Mucosa of descending colon (tissue), 3 donors: ENCODE results near the gene LBX1. TPM values are rescaled to one million over a fixed set of nuclear protein-coding genes. Genes with fewer than 3 reads are reported as not detected.

Experiments used
- ATAC-seq: fragments of 200-7000 bp; cut with Tn5 transposase; one replicate; pipeline ENCODE4 v1.9.1; 2020; ENCODE audit warnings: mild to moderate bottlenecking, moderate library complexity
- DNase-seq, 3 donors: peaks; one replicate each; pipeline ENCODE4 v3.0.0-alpha.2; 2020
- H3K36me3 ChIP-seq: fragments of 200-600 bp; one replicate; pipeline ENCODE4 v1.8.0; 2021; ENCODE audit warnings: low read depth, mild to moderate bottlenecking
- H3K4me1 ChIP-seq: fragments of 200-600 bp; one replicate; pipeline ENCODE4 v1.8.0; 2021; ENCODE audit warnings: low read depth, mild to moderate bottlenecking
- H3K4me3 ChIP-seq: fragments of 200-600 bp; one replicate; pipeline ENCODE4 v1.8.0; 2021; ENCODE audit warnings: mild to moderate bottlenecking
- H3K9me3 ChIP-seq: fragments of 200-600 bp; one replicate; pipeline ENCODE4 v1.8.0; 2021; ENCODE audit warnings: mild to moderate bottlenecking
- CTCF ChIP-seq: fragments of 200-600 bp; IDR thresholded peaks from one replicate; pipeline ENCODE4 v1.8.0; 2022; ENCODE audit warnings: antibody characterized with exemption, mild to moderate bottlenecking
- intact Hi-C, 2 donors: fragments of 100-400 bp; cut with DNase I in 1 of 2; cut with micrococcal nuclease in 1 of 2; formaldehyde crosslinking; loops; one replicate each; pipeline versions ENCODE4 v1.11.0 to v1.11.1; 2022; cut with DNase I, micrococcal nuclease
- total RNA-seq, 3 donors: library from RNA; stranded (reverse); fragmentation: NEBNext Ultra II Directional in 2 of 3; extraction: Animal tissue kit (Norgen Biotek cat#: 25700) in 2 of 3; gene quantifications; one replicate each; pipeline versions ENCODE4 v1.2.1 to v1.2.4, GENCODE V29; 2021 to 2023
- donor health status: DM: no; HTN: no; CAD: no; lungs with moderate emphysema.
- donor health status: DM: no; HTN: no; CAD: no.
- donor health status: DM: no; HTN: yes; CAD: no.

LBX1 gene
- total RNA-seq, 3 donors from 2014 or later = not detected

GRCh38 chr10:101195921-101196320, 33.3 kb downstream of the LBX1 start:
- Histone ChIP-seq H3K4me3 (no peak overlapping the region), H3K36me3 (no peaks in the 10 kb centered on the region), H3K4me1 (no peaks in the 10 kb centered on the region), H3K9me3 (no peaks in the 10 kb centered on the region)
- TF ChIP-seq CTCF = no peak
- DNase-seq (no peak), ATAC-seq (no peak)
- intact Hi-C loops = no loop called here

DNA sequence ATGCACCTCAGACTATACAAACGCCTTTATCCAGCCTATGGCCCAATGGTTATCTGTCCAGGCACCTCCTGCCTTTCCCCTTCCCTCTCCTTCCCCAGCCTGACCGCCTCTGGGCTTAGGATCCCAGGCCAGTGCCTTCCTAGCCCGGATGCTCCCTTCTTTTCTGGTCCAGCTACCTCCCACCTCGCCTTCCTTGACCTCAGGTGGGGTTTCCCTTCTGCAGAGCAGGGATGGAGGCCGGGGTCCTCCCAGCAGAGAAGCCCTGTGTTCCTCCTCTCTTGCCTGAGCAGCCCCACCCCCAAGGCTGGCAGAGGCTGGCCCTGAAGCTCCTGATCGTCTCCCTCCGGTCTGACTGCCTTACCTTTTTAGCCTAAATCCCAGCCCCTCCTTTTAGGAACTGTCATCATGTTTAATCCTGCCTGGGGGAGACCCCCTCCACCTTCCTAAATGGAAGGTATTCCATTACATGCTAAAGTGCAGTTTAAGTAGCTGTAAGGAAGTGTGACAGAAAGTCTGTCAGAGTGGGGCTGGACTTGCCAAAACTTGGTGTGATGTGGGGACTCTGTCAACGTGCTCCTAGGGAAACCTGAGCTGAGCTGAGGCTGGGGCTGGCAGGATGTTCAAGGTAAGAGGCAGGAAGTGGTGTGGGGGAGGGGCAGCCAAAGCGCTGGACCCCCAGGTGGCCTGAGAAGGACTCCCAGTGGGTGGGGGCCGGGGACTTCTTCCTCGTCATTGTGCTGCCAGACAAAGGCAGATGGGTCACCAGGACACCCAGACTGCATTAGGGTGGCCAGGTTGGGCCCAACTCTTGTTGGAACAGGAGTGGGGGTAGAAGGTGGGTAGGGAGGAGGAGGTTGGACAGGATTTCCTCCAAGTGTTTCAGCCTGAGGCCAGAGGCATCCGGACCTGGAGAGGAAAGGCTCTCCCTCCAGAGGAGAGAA, 39.5 kb downstream of the LBX1 start:
- Histone ChIP-seq H3K4me1 (no peaks in the 10 kb centered on the region), H3K36me3 (no peaks in the 10 kb centered on the region), H3K4me3 (no peak overlapping the region), H3K9me3 (no peaks in the 10 kb centered on the region)
- ATAC-seq (no peak), DNase-seq (no peak)
- no peak for TF ChIP-seq CTCF
- intact Hi-C loops = no loop called here

- Histone ChIP-seq H3K4me1 (no peaks in the 10 kb centered on the region), H3K36me3 (no peaks in the 10 kb centered on the region), H3K4me3 (no peak overlapping the region), H3K9me3 (no peaks in the 10 kb centered on the region)
- ATAC-seq (no peak), DNase-seq (no peak)
- intact Hi-C loops = no loop called here
- TF ChIP-seq CTCF = no peak
Observed at GRCh38 chr10:101188942-101189341, 40.3 kb downstream of the LBX1 start.

DNA sequence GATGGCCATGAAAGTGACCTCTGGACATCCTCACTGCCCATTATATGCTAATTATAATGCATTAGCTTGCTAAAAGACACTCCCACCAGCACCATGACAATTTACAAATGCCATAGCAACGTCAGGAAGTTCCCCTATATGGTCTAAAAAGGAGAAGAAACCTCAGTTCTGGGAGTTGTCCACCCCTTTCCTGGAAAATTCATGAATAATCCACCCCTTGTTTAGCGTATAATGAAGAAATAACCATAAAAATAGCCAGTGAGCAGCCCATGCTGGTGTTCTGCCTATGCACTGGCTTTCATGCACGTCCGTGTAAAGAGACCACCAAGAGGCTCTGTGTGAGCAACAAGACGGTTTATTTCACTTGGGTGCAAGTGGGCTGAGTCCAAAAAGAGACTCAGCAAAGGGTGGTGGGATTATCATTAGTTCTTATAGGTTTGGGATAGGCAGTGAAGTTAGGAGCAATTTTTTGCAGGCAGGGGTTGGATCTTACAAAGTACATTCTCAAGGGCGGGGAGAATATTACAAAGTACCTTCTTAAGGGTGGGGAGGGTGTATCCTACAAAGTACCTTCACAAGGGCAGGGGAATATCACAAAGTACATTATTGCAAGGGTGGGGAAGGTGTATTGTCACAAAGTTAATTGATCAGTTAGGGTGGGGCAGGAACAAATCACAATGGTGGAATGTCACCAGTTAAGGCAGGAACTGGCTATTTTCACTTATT, 45.6 kb downstream of the LBX1 start:
- intact Hi-C loops = no loop called here
- Histone ChIP-seq H3K4me3 (no peak overlapping the region), H3K36me3 (no peaks in the 10 kb centered on the region), H3K9me3 (no peaks in the 10 kb centered on the region), H3K4me1 (no peaks in the 10 kb centered on the region)
- DNase-seq = no peak
- ATAC-seq = no peak
- TF ChIP-seq CTCF = no peak

DNA sequence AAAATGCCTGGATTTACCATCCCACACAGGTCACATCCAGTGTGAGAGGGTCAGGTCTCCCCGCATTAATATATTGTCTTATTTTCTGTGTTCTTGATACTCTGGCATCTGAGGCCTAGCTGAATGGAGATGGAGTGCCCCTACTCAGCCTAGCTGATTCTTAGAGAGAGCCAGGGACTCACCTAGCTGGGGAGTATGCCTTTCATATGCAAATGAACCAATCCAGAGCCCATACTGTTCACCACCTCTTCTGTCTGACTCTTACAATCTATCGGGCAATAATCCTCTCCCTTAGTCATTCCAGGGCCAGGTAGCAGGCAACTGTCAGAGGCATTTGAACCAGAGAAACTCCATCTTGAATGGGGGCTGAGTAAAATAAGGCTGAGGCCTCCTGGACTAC, 46.3 kb downstream of the LBX1 start:
- Histone ChIP-seq H3K4me1 (no peaks in the 10 kb centered on the region), H3K36me3 (no peaks in the 10 kb centered on the region), H3K4me3 (no peak overlapping the region), H3K9me3 (no peaks in the 10 kb centered on the region)
- ATAC-seq (no peak), DNase-seq (no peak)
- intact Hi-C loops = no loop called here
- no peak for TF ChIP-seq CTCF

Other genes starting within 250 kb of the LBX1 start
- gene MRPL43, start 242.0 kb downstream of the LBX1 start, total RNA-seq = 10 to 100 TPM; 61.3 to 82.3 (median 71.4) TPM
- 1 to 10 TPM; 6.0 to 7.8 (median 7.0) TPM for gene TWNK, start 241.9 kb downstream of the LBX1 start, total RNA-seq
- gene LZTS2, start 229.7 kb downstream of the LBX1 start, total RNA-seq = 10 to 100 TPM; 26.0 to 82.1 (median 31.5) TPM
- under 1 TPM in 2 of 3 donors, not detected in 1; 0.28 to 0.43 TPM for gene PDZD7, start 198.3 kb downstream of the LBX1 start, total RNA-seq
- 10 to 100 TPM in 2 of 3 donors, 1 to 10 TPM in 1; 8.7 to 28.7 (median 28.0) TPM for gene SFXN3, start 198.2 kb downstream of the LBX1 start, total RNA-seq
- gene KAZALD1, start 167.5 kb downstream of the LBX1 start, total RNA-seq = 10 to 100 TPM in 2 of 3 donors, 1 to 10 TPM in 1; 8.5 to 20.0 (median 16.7) TPM
- gene TLX1, start 98.2 kb downstream of the LBX1 start, total RNA-seq = 1 to 10 TPM in 1 of 3 donors, under 1 TPM in 1, not detected in 1; 0.93 to 1.0 TPM
- gene BTRC, start 124.7 kb upstream of the LBX1 start, total RNA-seq = 10 to 100 TPM; 12.4 to 19.5 (median 16.0) TPM